Stimulated activated naive B cell treated with anti-CD40 and anti-IgM and Interleukin-4, amounts not matched to agents 10 μg/mL and 1 μg/mL and 100 μg/mL, for 72 hours (primary cell): Measurements from ENCODE around the gene DPP3.
"Not testable (repeated sequence)": the region's sequence is repeated elsewhere in the genome, so short reads cannot be mapped to it uniquely, and the experiment has no call there.

Source experiments
- ATAC-seq, 2 donors: fragments of 150-1000 bp; cut with Tn5 transposase; replicated peaks; 2 replicates each; pipeline ENCODE4 v1.10.0; 2021; ENCODE audit warnings: moderate library complexity in 1 of 2
- DNase-seq: peaks from one replicate; pipeline ENCODE4 v3.0.0; 2021
- H3K27ac Mint-ChIP-seq: one replicate; pipeline ENCODE4 v1.8.0; 2022; ENCODE audit warnings: mild to moderate bottlenecking, mixed read lengths
- H3K27me3 Mint-ChIP-seq, 2 donors: one replicate each; pipeline ENCODE4 v1.8.0; 2022; ENCODE audit warnings: mixed read lengths in 2 of 2
- H3K36me3 Mint-ChIP-seq, 2 donors: one replicate each; pipeline ENCODE4 v1.8.0; 2022; ENCODE audit warnings: mixed read lengths in 2 of 2, mild to moderate bottlenecking in 1 of 2
- H3K4me1 Mint-ChIP-seq, 2 donors: one replicate each; pipeline ENCODE4 v1.8.0; 2022; ENCODE audit warnings: mixed read lengths in 2 of 2, mild to moderate bottlenecking in 1 of 2
- H3K4me3 Mint-ChIP-seq, 2 donors: one replicate each; pipeline ENCODE4 v1.8.0; 2022; ENCODE audit warnings: mild to moderate bottlenecking in 2 of 2, mixed read lengths in 2 of 2, moderate library complexity in 1 of 2
- H3K9me3 Mint-ChIP-seq, 2 donors: one replicate each; pipeline ENCODE4 v1.8.0; 2022; ENCODE audit warnings: mixed read lengths in 2 of 2, mild to moderate bottlenecking in 1 of 2

The DPP3 gene

DNA sequence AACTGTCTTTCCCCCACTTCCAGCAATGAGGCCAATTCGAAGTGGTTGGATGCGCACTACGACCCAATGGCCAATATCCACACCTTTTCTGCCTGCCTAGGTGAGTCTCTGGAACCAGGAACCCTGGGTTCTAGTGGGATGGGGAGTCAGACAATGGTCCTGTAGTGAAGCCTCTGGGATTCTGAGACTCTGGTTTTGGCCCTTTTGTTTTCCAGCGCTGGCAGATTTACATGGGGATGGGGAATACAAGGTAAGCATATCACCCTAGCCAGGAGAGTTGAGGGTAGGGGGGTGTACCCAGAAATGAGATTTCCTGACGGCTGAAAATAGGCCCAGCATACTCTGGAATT lies 30.7 kb downstream of the DPP3 start:
- DNase-seq (no peak), ATAC-seq (no peak)
- Mint-ChIP-seq H3K9me3 (no peaks in the 10 kb centered on the region), H3K27ac (peak overlapping the region; percentile 82), H3K27me3 (no peaks in the 10 kb centered on the region), H3K36me3 (peaks cover 17 to 42% of the 10 kb centered on the region in 2 donors), H3K4me1 (peaks cover 11 to 29% of the 10 kb centered on the region in 2 donors), H3K4me3 (peak overlapping the region; percentile 94 to 95)

DNA sequence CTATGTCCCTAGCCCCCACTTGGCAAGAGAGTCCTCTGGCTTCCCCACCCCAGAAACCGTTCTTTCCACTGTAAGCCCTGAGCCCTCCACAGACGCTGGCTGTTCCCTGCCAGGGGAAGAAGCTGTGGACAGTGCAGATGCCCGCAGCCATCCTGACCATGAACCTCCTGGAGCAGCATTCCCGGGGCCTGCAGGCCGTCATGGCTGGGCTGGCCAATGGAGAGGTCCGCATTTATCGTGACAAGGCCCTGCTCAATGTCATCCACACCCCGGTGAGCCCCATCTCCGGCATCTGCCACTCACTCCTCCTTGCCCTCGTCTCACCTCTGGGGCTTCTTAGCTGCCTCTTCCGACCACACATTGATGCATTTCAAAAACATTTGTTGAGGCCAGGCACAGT lies 43.4 kb downstream of the DPP3 start:
- Mint-ChIP-seq H3K27me3 (no peaks in the 10 kb centered on the region), H3K36me3 (peaks cover 36 to 37% of the 10 kb centered on the region in 2 donors), H3K4me1 (no peaks in the 10 kb centered on the region), H3K9me3 (no peaks in the 10 kb centered on the region), H3K4me3 (no peak overlapping the region), H3K27ac (no peak overlapping the region)
- ATAC-seq (no peak), DNase-seq (no peak)

DNA sequence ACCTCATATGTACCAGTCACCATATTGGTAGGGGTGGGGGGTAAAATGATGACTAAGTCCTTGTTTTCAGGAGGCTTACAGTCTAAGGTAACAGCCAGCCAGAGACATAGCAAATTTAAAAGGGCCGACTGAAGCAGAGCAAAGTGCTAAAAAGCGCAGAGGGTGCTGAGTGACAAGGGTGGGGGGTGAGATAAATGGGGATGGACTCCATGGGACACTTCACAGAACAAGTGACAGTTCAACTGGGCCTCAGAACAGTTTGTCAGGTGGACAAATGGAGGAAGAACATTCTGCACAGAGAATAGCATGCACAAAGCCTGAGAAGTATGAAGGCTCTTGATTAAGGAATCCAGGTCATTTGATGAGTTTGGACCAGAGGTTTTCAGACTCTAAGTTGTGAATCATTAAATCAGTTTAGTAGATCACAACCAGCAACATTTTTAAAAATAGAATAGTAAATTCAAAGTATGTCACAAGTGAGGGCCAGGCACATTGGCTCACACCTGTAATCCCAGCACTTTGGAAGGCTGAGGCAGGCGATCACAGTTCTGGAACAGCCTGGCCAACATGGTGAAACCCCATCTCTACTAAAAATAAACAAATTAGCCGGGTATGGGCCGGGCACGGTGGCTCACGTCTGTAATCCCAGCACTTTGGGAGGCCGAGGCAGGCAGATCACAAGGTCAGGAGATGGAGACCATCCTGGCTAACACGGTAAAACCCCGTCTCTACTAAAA lies 44.2 kb downstream of the DPP3 start:
- H3K36me3 Mint-ChIP-seq, result peaks cover 35 to 36% of the 10 kb centered on the region in 2 donors
- H3K9me3 Mint-ChIP-seq, result no peaks in the 10 kb centered on the region
- ATAC-seq (no peak), DNase-seq (no peak)
- no peak overlapping the region for H3K4me3 Mint-ChIP-seq
- H3K4me1 Mint-ChIP-seq, result no peaks in the 10 kb centered on the region
- H3K27me3 Mint-ChIP-seq, result no peaks in the 10 kb centered on the region
- H3K27ac Mint-ChIP-seq, result no peak overlapping the region

DNA sequence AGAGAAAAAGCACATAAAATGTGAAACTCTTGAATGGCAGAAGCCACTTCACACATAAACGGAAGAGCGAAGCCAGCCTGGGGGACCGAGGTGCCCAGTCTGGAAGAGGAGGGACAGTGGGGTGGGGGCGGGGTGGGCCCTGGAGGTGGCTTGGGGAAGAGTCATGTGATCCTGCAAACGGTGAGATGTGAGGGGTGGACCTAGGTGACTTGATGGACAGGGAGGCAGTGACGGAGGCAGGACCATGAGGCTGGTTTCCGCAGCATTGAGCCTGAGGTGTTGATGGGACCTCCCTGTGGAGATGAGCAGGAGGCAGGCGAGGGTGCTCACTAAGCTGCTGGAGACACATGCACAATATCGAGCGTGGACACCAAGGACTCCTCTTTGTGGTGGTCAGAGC lies 48.8 kb downstream of the DPP3 start:
- Mint-ChIP-seq H3K4me3 (no peak overlapping the region), H3K27me3 (no peaks in the 10 kb centered on the region), H3K9me3 (no peaks in the 10 kb centered on the region), H3K4me1 (peaks cover 2 to 7% of the 10 kb centered on the region in 2 donors), H3K36me3 (peaks cover 15 to 27% of the 10 kb centered on the region in 2 donors), H3K27ac (no peak overlapping the region)
- no peak for DNase-seq
- no peak for ATAC-seq

DNA sequence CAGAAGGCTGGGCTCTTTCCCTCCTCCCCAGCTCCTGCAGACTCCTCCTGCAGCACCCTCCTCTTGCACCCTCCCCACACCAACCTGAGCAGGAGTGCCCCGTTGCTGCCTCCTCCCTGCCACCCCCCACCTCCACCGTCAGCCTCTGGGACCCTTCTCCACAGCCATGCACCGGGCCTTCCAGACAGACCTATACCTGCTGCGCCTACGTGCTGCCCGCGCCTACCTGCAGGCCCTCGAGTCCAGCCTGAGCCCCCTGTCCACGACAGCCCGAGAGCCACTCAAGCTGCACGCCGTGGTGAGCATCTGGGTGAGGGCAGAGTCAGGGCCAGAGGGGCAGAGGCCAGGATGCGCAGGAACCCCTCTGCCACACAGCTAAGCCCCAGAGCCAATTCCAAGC lies 49.4 kb downstream of the DPP3 start:
- no peak for ATAC-seq
- Mint-ChIP-seq H3K27ac (no peak overlapping the region), H3K36me3 (peaks cover 16 to 27% of the 10 kb centered on the region in 2 donors), H3K9me3 (no peaks in the 10 kb centered on the region), H3K27me3 (no peaks in the 10 kb centered on the region), H3K4me1 (peaks cover 2 to 7% of the 10 kb centered on the region in 2 donors), H3K4me3 (no peak overlapping the region)
- DNase-seq, result no peak

DNA sequence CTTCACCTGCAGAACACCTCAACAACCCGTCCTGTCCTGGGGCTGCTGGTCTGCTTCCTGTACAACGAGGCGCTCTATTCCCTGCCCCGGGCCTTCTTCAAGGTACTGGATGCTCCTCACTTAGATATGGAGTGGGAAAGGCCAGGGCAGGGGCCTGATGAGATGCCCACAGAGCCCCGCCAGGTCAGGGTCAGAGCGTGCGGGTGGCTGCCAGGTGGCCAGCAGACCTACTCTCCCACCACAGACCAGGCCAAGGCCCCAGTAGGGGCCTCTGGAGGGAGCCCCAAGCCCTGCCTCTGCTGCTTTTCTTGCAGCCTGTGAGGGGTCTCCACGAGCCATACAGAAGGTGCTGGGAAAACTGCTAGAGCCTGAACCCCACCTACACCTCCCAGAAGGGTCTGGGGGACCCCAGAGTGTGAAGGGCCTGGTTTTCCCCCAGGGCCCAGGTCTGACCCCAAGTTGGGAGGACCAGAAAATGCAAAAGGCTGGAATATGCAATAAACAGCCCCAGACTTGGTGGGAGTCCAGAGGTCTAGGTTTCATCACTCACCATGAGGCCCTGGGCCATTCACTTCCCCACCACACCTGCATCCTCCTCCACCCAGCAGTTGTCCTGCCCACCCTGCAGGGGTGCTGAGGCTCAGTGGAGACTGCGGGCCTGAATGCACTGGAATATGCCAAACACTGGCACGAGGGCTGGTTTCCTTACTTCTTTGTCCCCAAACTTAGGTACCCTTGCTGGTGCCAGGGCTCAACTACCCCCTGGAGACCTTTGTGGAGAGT lies 50.9 kb downstream of the DPP3 start:
- Mint-ChIP-seq H3K27me3 (no peaks in the 10 kb centered on the region), H3K27ac (no peak overlapping the region), H3K4me3 (no peak overlapping the region), H3K4me1 (peaks cover 6 to 13% of the 10 kb centered on the region in 2 donors), H3K9me3 (no peaks in the 10 kb centered on the region), H3K36me3 (peaks cover 20 to 37% of the 10 kb centered on the region in 2 donors)
- DNase-seq, result no peak
- no peak for ATAC-seq

DNA sequence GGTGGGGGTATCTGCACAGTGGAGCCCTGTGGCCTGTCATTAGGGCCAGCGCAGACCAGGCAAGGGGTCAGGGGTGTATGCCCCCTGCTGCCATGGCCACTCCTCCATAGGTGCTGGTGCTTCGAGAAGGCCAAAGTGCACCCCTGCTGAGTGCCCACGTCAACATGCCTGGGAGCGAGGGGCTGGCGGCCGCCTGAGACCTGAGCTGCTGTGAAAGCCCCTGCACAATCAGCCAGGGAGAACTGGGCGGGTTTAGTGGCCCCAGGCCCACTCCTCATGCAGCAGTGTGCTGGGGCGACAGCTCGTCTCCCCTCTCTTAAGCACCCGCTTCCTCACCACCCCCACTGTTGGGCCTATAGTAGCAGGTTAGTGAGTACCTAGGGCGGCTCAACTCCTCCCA lies 51.6 kb downstream of the DPP3 start:
- H3K4me3 Mint-ChIP-seq, result no peak overlapping the region
- H3K4me1 Mint-ChIP-seq, result peaks cover 6 to 13% of the 10 kb centered on the region in 2 donors
- peaks cover 24 to 35% of the 10 kb centered on the region in 2 donors for H3K36me3 Mint-ChIP-seq
- no peaks in the 10 kb centered on the region for H3K9me3 Mint-ChIP-seq
- DNase-seq, result no peak
- ATAC-seq, result no peak
- no peaks in the 10 kb centered on the region for H3K27me3 Mint-ChIP-seq
- H3K27ac Mint-ChIP-seq, result no peak overlapping the region

DNA sequence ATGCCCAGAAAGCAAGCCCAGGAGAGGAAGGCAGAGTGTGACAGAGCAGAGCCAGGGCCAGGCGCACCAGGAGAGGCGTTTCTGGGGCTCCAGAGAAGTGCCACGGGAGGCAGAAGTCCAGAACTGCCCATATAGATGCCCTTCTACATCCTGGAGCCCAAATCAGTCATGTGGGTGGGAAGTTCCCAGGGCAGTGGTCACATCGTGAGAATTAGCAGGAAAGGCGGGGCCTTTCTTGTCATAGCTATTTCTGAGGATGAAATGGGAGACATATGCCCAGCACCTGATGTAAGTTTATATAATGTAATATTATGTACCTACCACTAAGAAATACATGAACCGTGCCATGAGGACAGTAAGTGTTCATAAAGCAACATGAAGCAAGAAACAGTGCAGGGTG lies 52.5 kb downstream of the DPP3 start:
- Mint-ChIP-seq H3K4me1 (peaks cover 6 to 13% of the 10 kb centered on the region in 2 donors), H3K27me3 (no peaks in the 10 kb centered on the region), H3K36me3 (peaks cover 27 to 37% of the 10 kb centered on the region in 2 donors), H3K4me3 (no peak overlapping the region), H3K27ac (no peak overlapping the region), H3K9me3 (no peaks in the 10 kb centered on the region)
- ATAC-seq (no peak), DNase-seq (no peak)

DNA sequence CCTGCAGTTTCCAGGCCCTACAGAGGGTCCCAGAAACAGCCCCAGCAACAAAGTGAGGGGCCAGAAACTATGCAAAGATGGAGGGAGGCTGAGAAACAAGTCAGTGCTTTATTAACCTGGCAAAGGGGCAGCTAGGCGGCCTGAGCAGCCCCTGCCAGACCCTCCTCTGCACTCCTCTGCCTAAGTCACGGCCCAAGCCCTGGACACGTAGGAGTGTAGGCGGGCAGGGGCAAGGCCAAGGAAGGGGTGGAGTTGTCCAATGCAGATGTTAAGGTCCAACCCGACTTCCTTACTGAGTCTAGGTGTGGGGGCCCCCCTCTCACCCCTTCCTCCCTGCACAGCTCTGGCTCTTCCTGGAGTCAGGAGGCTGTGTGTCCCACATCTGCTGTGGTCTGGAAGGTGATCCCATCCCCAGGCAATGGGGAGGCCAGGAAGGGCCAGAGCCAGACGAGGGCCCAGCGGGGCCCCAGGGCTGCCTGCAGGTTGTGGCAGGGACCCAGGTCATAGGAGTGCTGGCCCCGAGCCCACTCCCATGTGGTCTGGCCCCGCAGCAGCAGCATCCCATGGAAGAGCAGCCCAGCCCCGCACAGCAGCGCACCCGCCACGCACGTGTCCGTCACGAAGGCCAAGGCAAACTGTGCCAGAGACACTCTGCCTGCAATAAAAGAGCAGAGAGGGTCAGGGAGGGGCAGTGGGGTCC lies 59.1 kb downstream of the DPP3 start:
- no peak for ATAC-seq
- Mint-ChIP-seq H3K27me3 (no peaks in the 10 kb centered on the region), H3K4me3 (no peak overlapping the region), H3K4me1 (peaks cover 24 to 30% of the 10 kb centered on the region in 2 donors), H3K27ac (no peak overlapping the region), H3K36me3 (peaks cover 33 to 53% of the 10 kb centered on the region in 2 donors), H3K9me3 (no peaks in the 10 kb centered on the region)
- DNase-seq, result no peak

DNA sequence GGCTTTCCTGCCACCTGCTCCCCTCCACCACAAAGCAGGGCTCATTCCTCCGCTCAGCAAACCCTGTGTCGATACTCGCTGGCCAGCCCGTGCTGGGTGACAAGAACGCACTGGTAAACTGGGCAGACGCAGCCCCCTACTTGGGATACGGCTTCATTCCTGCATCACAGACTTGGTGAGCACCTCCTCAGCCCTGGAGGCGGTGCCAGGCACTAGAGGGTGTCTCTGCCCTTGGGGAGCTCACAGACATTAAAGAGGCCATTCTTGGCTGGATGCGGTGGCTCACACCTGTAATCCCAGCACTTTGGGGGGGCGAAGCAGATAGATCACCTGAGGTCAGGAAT lies 59.6 kb downstream of the DPP3 start:
- peaks cover 30 to 53% of the 10 kb centered on the region in 2 donors for H3K36me3 Mint-ChIP-seq
- no peak for DNase-seq
- no peaks in the 10 kb centered on the region for H3K9me3 Mint-ChIP-seq
- no peak overlapping the region for H3K4me3 Mint-ChIP-seq
- H3K27ac Mint-ChIP-seq, result peak overlapping the region; percentile 44
- H3K4me1 Mint-ChIP-seq, result peaks cover 26 to 32% of the 10 kb centered on the region in 2 donors
- no peak for ATAC-seq
- H3K27me3 Mint-ChIP-seq, result no peaks in the 10 kb centered on the region

DNA sequence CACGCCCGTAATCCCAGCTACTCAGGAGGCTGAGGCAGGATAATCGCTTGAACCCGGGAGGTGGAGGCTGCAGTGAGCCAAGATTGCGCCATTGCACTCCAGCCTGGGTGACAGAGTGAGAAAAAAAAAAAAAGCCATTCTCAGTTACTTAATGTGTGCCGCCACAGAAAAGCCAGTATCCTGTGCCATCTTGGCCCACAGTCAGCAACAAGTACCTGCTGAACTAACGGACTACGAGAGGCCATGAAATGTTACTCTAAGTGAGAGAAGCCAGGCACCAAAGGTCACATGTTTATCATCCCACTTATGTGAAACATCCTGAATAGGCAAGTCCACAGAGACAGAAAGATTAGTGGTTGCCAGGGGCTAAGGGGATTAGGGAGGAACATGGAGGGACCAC lies 60.4 kb downstream of the DPP3 start:
- not testable (repeated sequence) for H3K4me3 Mint-ChIP-seq, DNase-seq, H3K9me3 Mint-ChIP-seq, ATAC-seq, H3K27ac Mint-ChIP-seq, H3K27me3 Mint-ChIP-seq
- peaks cover 28 to 34% of the 10 kb centered on the region in 2 donors for H3K4me1 Mint-ChIP-seq
- peaks cover 27 to 48% of the 10 kb centered on the region in 2 donors for H3K36me3 Mint-ChIP-seq

DNA sequence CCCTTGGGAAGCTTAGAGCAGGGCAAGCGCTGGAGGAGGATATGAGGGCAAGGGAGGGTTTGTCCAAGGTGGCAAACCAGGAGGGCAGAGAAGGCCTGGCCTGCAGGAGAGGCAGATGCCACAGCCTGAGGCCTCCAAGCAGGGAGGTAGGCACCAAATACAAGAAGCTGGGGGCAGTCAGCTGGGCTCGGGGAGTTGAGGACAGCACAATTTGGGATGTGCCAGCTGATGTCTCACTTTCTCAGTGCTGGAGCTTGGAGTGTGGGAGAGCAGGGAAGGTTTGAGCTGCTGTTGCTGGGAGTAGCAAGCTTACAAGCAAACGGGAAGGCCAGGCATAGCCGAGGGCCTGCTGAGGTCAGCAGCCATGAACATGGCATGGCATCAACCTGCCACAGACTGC lies 61.7 kb downstream of the DPP3 start:
- Mint-ChIP-seq H3K27ac (no peak overlapping the region), H3K27me3 (no peaks in the 10 kb centered on the region), H3K9me3 (no peaks in the 10 kb centered on the region), H3K36me3 (peaks cover 18 to 41% of the 10 kb centered on the region in 2 donors), H3K4me1 (peaks cover 25 to 37% of the 10 kb centered on the region in 2 donors), H3K4me3 (no peak overlapping the region)
- ATAC-seq (no peak), DNase-seq (no peak)

DNA sequence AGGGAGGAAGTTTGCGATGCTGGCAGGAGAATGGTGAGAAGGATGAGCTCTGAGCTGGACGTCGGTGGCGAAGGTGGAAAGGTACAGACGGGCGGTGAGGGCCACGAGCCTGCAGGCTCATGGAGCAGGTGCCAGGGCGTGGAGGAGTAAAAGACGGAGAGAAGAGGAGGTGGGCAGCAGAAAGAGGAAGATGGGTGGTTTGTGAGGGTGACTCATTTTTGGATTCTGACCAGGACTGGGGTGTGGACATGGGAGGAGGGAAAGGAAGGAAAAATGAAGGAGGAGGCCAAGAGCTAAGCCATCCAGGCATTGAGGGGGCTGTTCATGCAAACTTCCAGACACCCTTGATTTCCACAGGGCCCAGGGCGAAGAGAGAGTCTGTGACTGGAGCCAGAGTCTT lies 62.1 kb downstream of the DPP3 start:
- peak overlapping the region in 1 of 2 donors; percentile 19 for H3K4me3 Mint-ChIP-seq
- H3K36me3 Mint-ChIP-seq, result peaks cover 16 to 37% of the 10 kb centered on the region in 2 donors
- no peaks in the 10 kb centered on the region for H3K27me3 Mint-ChIP-seq
- ATAC-seq (no peak), DNase-seq (no peak)
- H3K27ac Mint-ChIP-seq, result peak overlapping the region; percentile 82
- H3K9me3 Mint-ChIP-seq, result no peaks in the 10 kb centered on the region
- H3K4me1 Mint-ChIP-seq, result peaks cover 25 to 37% of the 10 kb centered on the region in 2 donors

DNA sequence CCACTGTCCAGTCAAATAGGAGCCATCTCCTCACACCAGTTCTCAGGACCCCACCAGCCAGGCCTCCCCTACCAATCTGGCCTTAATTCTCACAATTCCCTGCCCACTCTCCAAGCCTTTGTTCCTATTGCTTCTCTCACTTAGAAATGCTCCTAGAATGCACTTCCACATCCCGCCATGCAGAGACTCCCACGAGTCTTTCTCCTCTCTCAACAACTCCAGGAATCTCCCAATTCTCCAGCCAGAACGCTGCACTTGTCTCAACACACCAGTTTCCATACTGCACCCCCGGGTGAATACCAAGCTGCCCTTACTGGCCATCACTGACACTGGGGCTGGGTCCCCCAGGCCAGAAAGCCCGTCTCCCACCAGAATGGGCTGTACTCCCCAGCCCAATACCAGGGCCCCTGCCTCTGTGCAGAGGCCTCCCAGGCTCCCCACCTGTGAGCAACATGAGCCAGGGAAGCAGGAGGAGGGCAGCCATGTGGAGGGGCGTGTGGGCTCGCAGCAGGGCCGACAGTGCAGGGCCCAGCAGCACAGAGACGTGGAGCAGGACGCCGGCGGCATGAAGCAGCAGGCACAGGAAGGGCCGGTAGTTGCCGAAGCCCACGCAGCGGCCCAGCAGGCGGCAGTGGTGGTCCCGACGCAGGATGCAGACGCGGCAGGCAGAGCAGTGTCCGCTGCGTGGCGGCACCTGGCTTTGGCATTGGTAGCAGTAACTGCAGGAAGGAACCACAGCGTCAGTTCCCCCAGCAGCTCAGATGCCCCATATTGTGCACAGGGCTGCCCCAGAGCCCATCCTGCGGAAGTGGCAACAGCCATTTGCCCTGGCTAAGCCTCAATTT lies 63.3 kb downstream of the DPP3 start:
- Mint-ChIP-seq H3K9me3 (no peaks in the 10 kb centered on the region), H3K4me3 (peak overlapping the region; percentile 68 to 73), H3K27me3 (no peaks in the 10 kb centered on the region), H3K27ac (peak overlapping the region; percentile 86), H3K36me3 (peaks cover 13 to 32% of the 10 kb centered on the region in 2 donors), H3K4me1 (peaks cover 25 to 37% of the 10 kb centered on the region in 2 donors)
- DNase-seq (peak; percentile 59), ATAC-seq (peak; percentile 59 to 64)
